ENCODE data around the gene AGBL1. TPM values are rescaled to one million over a fixed set of nuclear protein-coding genes. Genes with fewer than 3 reads are reported as not detected.

Gene AGBL1
- polyA plus RNA-seq, 1 experiment, result not detected

- no peak overlapping the region for H3K27ac ChIP-seq (ENCODE audit: low read depth, low read length)
- no peaks in the 10 kb centered on the region for H3K27me3 ChIP-seq (ENCODE audit: control insufficient read depth, insufficient read depth, low read length)
- no peak for TF ChIP-seq CTCF (IDR thresholded peaks at IDR 0.05; ENCODE audit: low read depth, low read length)
- POLR2A ChIA-PET, result no interaction called here
- no peak overlapping the region for H3K4me3 ChIP-seq (ENCODE audit: low read depth, low read length)
- CTCF ChIA-PET, result no interaction called here
- peaks cover 14% of the 10 kb centered on the region for H3K9me3 ChIP-seq (ENCODE audit: control insufficient read depth, insufficient read depth, low read length)
- no peak for DNase-seq (ENCODE audit: low read depth, low spot score)
These were observed 81.6 kb downstream of the AGBL1 start for GRCh38 chr15:86161250-86161649.

- DNase-seq (ENCODE audit: low read depth, low spot score), result no peak
- H3K27ac ChIP-seq (ENCODE audit: low read depth, low read length), result no peak overlapping the region
- no peaks in the 10 kb centered on the region for H3K27me3 ChIP-seq (ENCODE audit: control insufficient read depth, insufficient read depth, low read length)
- ChIA-PET CTCF (no interaction called here), POLR2A (no interaction called here)
- no peak overlapping the region for H3K4me3 ChIP-seq (ENCODE audit: low read depth, low read length)
- peaks cover 15% of the 10 kb centered on the region for H3K9me3 ChIP-seq (ENCODE audit: control insufficient read depth, insufficient read depth, low read length)
- TF ChIP-seq CTCF (IDR thresholded peaks at IDR 0.05; ENCODE audit: low read depth, low read length), result no peak
These were observed 82.5 kb downstream of the AGBL1 start for GRCh38 chr15:86162172-86162591.

GRCh38 chr15:86162641-86163040, 83.0 kb downstream of the AGBL1 start:
- no peak for TF ChIP-seq CTCF (IDR thresholded peaks at IDR 0.05; ENCODE audit: low read depth, low read length)
- DNase-seq (ENCODE audit: low read depth, low spot score), result no peak
- Histone ChIP-seq H3K27ac (ENCODE audit: low read depth, low read length) (no peak overlapping the region), H3K9me3 (ENCODE audit: control insufficient read depth, insufficient read depth, low read length) (peaks cover 15% of the 10 kb centered on the region), H3K27me3 (ENCODE audit: control insufficient read depth, insufficient read depth, low read length) (no peaks in the 10 kb centered on the region), H3K4me3 (ENCODE audit: low read depth, low read length) (no peak overlapping the region)
- ChIA-PET CTCF (no interaction called here), POLR2A (no interaction called here)

DNA sequence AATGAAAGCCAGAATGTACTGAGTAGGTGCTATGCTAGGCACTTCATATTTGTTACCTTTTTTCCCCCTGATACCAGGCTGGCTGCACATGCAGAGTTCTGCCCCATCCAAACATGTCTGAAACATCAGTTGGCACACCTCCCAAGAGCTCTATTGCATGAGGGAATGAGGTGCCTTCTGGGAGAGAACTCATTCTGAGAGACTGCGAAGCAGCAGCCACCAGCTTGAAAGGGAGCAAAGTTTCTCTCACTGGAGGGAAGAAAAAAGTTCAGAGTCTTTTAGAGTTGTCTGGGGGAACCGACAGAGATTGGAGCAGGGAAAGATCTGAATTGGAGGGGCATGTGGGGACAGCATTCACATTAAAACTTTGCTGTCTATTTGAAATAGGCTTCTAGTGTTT, 84.1 kb downstream of the AGBL1 start:
- Histone ChIP-seq H3K9me3 (ENCODE audit: control insufficient read depth, insufficient read depth, low read length) (peaks cover 15% of the 10 kb centered on the region), H3K27me3 (ENCODE audit: control insufficient read depth, insufficient read depth, low read length) (no peaks in the 10 kb centered on the region), H3K4me3 (ENCODE audit: low read depth, low read length) (no peak overlapping the region), H3K27ac (ENCODE audit: low read depth, low read length) (no peak overlapping the region)
- ChIA-PET CTCF (no interaction called here), POLR2A (no interaction called here)
- TF ChIP-seq CTCF (IDR thresholded peaks at IDR 0.05; ENCODE audit: low read depth, low read length), result no peak
- DNase-seq (ENCODE audit: low read depth, low spot score), result no peak

DNA sequence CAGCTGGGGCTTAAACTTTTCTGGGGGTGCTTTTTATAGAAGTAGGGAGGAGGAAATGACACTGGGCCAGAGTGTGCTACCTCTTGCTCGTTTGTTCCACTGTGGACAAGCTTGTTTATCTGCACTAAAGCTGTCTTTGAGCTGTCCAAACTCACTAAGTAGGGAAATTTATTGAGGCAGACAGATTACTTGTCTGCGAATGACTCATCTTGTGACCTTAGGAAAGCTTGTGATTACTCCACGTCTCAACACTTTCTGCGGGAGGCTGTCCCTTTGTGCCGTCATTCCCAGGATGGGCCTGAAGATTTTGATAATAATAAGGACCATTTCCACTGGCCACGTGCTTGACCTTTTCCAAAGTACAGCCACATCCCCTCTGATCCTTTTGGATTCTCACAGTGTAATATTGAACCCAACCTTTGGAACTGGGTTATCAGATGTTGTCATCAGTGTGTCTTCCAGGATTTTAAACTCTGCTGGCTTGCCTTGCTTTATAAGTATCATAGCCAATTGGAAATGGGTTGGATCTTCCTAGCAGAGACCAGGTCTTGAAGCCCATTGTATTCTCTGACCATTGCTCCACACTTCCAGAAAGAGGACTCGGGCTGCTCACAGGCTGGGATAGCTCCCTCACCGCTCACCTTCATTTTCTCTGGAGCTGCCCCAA, 84.7 kb downstream of the AGBL1 start:
- ChIA-PET POLR2A (no interaction called here), CTCF (no interaction called here)
- no peak overlapping the region for H3K4me3 ChIP-seq (ENCODE audit: low read depth, low read length)
- TF ChIP-seq CTCF (IDR thresholded peaks at IDR 0.05; ENCODE audit: low read depth, low read length), result no peak
- no peak overlapping the region for H3K27ac ChIP-seq (ENCODE audit: low read depth, low read length)
- H3K9me3 ChIP-seq (ENCODE audit: control insufficient read depth, insufficient read depth, low read length), result peaks cover 15% of the 10 kb centered on the region
- DNase-seq (ENCODE audit: low read depth, low spot score), result no peak
- no peaks in the 10 kb centered on the region for H3K27me3 ChIP-seq (ENCODE audit: control insufficient read depth, insufficient read depth, low read length)
